Mucosa of descending colon (tissue), 3 donors: ENCODE measurements around the gene SNX15. TPM values are rescaled to one million over a fixed set of nuclear protein-coding genes. Genes with fewer than 3 reads are reported as not detected.
A peak's percentile ranks its signal among the peaks of the same experiment; 100 is the strongest.

Source experiments
- ATAC-seq: fragments of 200-7000 bp; cut with Tn5 transposase; one replicate; pipeline ENCODE4 v1.9.1; 2020; ENCODE audit warnings: mild to moderate bottlenecking, moderate library complexity
- DNase-seq, 3 donors: peaks; one replicate each; pipeline ENCODE4 v3.0.0-alpha.2; 2020
- H3K36me3 ChIP-seq: fragments of 200-600 bp; one replicate; pipeline ENCODE4 v1.8.0; 2021; ENCODE audit warnings: low read depth, mild to moderate bottlenecking
- H3K4me1 ChIP-seq: fragments of 200-600 bp; one replicate; pipeline ENCODE4 v1.8.0; 2021; ENCODE audit warnings: low read depth, mild to moderate bottlenecking
- H3K4me3 ChIP-seq: fragments of 200-600 bp; one replicate; pipeline ENCODE4 v1.8.0; 2021; ENCODE audit warnings: mild to moderate bottlenecking
- H3K9me3 ChIP-seq: fragments of 200-600 bp; one replicate; pipeline ENCODE4 v1.8.0; 2021; ENCODE audit warnings: mild to moderate bottlenecking
- CTCF ChIP-seq: fragments of 200-600 bp; IDR thresholded peaks from one replicate; pipeline ENCODE4 v1.8.0; 2022; ENCODE audit warnings: antibody characterized with exemption, mild to moderate bottlenecking
- intact Hi-C, 2 donors: fragments of 100-400 bp; cut with DNase I in 1 of 2; cut with micrococcal nuclease in 1 of 2; formaldehyde crosslinking; loops; one replicate each; pipeline versions ENCODE4 v1.11.0 to v1.11.1; 2022; cut with DNase I, micrococcal nuclease
- total RNA-seq, 3 donors: library from RNA; stranded (reverse); fragmentation: NEBNext Ultra II Directional in 2 of 3; extraction: Animal tissue kit (Norgen Biotek cat#: 25700) in 2 of 3; gene quantifications; one replicate each; pipeline versions ENCODE4 v1.2.1 to v1.2.4, GENCODE V29; 2021 to 2023
- donor health status: DM: no; HTN: no; CAD: no; lungs with moderate emphysema.
- donor health status: DM: no; HTN: no; CAD: no.
- donor health status: DM: no; HTN: yes; CAD: no.

SNX15 gene
- total RNA-seq, 3 donors from 2014 or later: 28.5 to 46.6 (median 42.8) TPM

GRCh38 chr11:65034423-65034822, 7.2 kb downstream of the SNX15 start:
- Histone ChIP-seq H3K4me3 (no peak overlapping the region), H3K4me1 (no peaks in the 10 kb centered on the region), H3K9me3 (no peaks in the 10 kb centered on the region), H3K36me3 (no peaks in the 10 kb centered on the region)
- ATAC-seq (no peak), DNase-seq (no peak)
- intact Hi-C loops: no loop called here
- no peak for TF ChIP-seq CTCF

GRCh38 chr11:65035579-65035978, 8.3 kb downstream of the SNX15 start:
- H3K4me3 ChIP-seq: no peak overlapping the region
- DNase-seq: no peak
- no peak for TF ChIP-seq CTCF
- no peaks in the 10 kb centered on the region for H3K36me3 ChIP-seq
- ATAC-seq: no peak
- intact Hi-C loops: no loop called here
- peaks cover 4% of the 10 kb centered on the region for H3K4me1 ChIP-seq
- no peaks in the 10 kb centered on the region for H3K9me3 ChIP-seq

GRCh38 chr11:65036931-65037330, 9.7 kb downstream of the SNX15 start:
- Histone ChIP-seq H3K4me3 (no peak overlapping the region), H3K4me1 (peaks cover 10% of the 10 kb centered on the region), H3K36me3 (no peaks in the 10 kb centered on the region), H3K9me3 (no peaks in the 10 kb centered on the region)
- DNase-seq: peak in 2 of 3 donors; percentile 54 to 56
- no peak for TF ChIP-seq CTCF
- intact Hi-C loops: no loop called here
- ATAC-seq: no peak

GRCh38 chr11:65040520-65040846, 13.2 kb downstream of the SNX15 start:
- no peak for ATAC-seq
- TF ChIP-seq CTCF: no peak
- no peaks in the 10 kb centered on the region for H3K36me3 ChIP-seq

GRCh38 chr11:65040847-65041622, 13.8 kb downstream of the SNX15 start, which contains the start of gene SAC3D1:
Gene SAC3D1 (plus strand): TSS chr11:65041210. CDS start chr11:65041293, 83 bp downstream.
- intact Hi-C loops: no loop called here
- ATAC-seq: peak; percentile 96
- Histone ChIP-seq H3K9me3 (no peaks in the 10 kb centered on the region), H3K36me3 (no peaks in the 10 kb centered on the region), H3K4me1 (peaks cover 26% of the 10 kb centered on the region), H3K4me3 (peak within 1 kb of the TSS; percentile 74)
- TF ChIP-seq CTCF: no peak
- peak; percentile 91 to 95 (median 93) for DNase-seq

More at GRCh38 chr11:65040520-65040846, 13.2 kb downstream of the SNX15 start:
- Histone ChIP-seq H3K4me1 (peaks cover 26% of the 10 kb centered on the region), H3K9me3 (no peaks in the 10 kb centered on the region), H3K4me3 (peak overlapping the region; percentile 74)
- intact Hi-C loops: no loop called here
- DNase-seq: no peak
